GM19455 (cell line): Measurements from ENCODE around the gene LGALS9C.
"Not testable (repeated sequence)": the region's sequence is repeated elsewhere in the genome, so short reads cannot be mapped to it uniquely, and the experiment has no call there.

Experiments
- ATAC-seq: cut with Tn5 transposase; IDR thresholded peaks from one replicate; pipeline ENCODE4 v1.9.1; 2021; ENCODE audit not compliant: unreplicated experiment

LGALS9C gene

GRCh38 chr17:18528435-18528834 is 51.8 kb downstream of the LGALS9C start:
- not testable (repeated sequence) for ATAC-seq

DNA sequence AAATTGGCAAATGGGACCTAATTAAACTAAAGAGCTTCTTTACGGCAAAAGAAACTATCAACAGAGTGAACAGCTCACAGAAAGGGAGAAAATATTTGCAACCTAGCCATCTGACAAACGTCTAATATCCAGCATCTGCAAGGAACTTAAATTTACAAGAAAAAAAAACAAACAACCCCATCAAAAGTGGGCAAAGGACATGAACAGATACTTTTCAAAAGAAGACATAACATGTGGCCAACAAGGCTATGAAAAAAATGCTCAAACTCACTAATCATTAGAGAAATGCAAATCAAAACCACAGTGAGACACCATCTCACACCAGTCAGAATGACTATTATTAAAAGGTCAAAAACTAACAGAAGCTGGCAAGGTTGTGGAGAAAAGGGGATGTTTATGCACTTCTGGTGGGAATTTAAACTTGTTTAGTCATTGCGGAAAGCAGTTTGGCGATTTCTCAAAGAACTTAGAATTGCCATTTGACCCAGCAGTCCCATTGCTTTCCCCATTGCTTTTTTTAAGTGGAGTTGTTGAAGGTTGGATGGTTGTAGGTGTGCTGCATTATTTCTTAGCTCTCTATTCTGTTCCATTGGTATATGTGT is 52.4 kb downstream of the LGALS9C start:
- not testable (repeated sequence) for ATAC-seq

DNA sequence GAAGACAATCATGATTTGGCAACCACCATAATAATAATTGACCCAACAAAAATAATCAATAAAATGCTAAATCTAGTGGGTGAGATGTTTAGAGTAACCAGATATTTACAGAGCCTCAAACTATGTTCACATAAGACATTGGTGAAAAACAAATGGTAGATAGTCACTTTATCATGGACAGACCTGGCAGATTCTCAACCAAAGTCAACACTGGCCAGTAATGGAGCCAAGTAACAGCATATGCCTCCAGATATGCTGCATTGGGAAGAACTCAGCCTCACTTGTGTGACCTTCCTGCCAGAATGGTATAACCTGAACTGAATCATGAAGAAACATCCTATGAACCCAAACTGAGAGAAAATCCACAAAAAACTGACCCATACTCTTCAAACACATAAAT is 53.8 kb downstream of the LGALS9C start:
- not testable (repeated sequence) for ATAC-seq

DNA sequence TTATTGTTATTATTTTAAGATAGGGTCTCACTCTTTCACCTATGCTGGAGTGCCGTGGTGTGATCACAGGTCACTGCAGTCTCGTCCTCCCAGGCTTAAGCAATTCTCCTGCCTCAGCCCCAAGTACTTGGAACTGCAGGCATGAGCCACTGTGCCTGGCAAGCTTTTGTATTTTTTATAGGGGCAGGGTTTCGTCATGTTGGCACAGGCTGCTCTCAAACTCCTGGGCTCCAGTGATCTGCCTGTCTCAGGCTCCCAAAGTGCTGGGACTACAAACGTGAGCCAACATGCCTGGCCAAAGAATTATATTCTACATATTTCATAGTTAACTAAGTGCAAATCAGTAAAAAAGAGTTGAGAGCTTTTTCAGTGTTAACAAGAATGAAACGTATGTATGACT is 65.6 kb downstream of the LGALS9C start:
- not testable (repeated sequence) for ATAC-seq

DNA sequence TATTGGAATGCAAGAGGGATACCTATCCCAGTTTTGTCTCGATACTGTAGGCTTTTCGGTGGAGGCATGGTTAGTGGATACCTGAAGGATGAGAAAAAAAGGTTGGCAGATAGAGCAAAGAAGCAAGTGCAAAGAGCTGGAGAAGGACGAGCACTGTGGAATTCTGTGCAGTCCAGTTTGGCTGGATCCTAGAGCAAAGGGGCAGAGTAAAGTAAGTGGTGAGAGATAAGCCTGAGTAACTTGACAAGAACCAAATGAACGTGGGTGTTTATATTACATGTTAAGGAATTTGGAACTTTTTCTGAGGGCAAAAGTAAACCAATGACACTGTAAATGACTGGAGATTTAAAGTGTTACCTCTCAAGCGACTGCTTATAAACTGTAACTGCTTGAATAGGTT is 66.3 kb downstream of the LGALS9C start:
- ATAC-seq = not testable (repeated sequence)
